ENCODE measurements around the gene MYOZ3. TPM values are rescaled to one million over a fixed set of nuclear protein-coding genes. Genes with fewer than 3 reads are reported as not detected.

Gene MYOZ3
- total RNA-seq, 4 donors from 2014 or later, result 0.22 TPM; not detected in 3

DNA sequence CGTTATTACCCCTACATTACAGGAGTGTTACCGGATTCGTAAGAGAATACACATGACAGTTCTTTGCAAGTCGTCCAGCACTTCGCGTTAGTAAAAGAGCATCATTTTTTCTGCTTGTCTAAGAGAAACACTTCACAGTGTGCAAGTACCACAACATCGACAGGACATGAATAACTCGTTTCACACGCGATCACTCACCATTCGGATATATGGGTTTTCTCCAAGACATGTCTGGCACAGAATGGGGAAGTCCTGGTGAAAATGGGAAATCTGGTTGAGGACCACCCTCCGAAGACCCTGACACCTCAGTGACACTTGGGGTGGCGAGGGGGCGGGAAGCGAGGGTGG is 39.2 kb downstream of the MYOZ3 start:
- TF ChIP-seq, protein P1, sequence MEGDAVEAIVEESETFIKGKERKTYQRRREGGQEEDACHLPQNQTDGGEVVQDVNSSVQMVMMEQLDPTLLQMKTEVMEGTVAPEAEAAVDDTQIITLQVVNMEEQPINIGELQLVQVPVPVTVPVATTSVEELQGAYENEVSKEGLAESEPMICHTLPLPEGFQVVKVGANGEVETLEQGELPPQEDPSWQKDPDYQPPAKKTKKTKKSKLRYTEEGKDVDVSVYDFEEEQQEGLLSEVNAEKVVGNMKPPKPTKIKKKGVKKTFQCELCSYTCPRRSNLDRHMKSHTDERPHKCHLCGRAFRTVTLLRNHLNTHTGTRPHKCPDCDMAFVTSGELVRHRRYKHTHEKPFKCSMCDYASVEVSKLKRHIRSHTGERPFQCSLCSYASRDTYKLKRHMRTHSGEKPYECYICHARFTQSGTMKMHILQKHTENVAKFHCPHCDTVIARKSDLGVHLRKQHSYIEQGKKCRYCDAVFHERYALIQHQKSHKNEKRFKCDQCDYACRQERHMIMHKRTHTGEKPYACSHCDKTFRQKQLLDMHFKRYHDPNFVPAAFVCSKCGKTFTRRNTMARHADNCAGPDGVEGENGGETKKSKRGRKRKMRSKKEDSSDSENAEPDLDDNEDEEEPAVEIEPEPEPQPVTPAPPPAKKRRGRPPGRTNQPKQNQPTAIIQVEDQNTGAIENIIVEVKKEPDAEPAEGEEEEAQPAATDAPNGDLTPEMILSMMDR (IDR thresholded peaks at IDR 0.05; ENCODE audit: low read depth), result no peak

DNA sequence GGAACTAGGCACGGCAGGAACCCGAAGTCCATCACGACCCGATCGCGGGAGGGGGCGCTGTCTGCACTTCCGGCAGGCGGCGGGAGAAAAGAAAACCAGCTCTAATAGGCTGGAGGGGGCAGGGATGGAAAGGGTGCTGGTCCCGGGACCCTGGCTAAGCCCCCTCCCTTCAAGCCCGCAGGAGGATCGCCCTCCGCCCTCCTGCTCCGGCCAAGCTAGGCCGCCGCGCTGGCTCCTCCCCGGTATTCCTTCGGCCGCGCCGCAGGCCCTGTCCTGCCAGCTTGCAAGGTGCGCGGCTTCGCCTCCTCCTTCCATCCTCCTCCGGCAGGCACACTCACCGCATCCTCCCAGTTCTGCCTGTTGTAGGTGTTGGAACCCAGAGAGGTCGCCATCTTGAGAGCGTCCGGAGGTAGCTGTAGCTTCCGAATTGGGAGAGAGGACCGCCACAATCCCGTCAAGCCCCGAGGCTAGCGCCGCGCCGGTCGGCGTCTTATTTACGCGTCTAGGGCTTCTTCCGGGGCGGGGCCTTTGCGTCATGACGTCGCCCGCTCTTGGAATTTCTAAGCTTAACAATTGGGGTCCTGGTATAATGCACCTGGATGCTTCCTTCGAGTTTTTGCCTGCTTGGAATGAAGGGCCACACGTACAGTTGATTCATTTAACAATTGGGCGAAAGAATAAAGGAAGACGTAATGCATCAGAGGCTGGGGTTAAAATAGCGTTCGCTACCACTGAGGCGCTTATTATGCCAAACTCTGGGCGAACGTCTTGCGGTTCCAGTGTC is 39.7 kb downstream of the MYOZ3 start, which contains the start of gene RBM22:
TSS of gene RBM22 (minus strand) at position 469 of the 784 bp plus-strand sequence. CDS start at position 392, 77 bp downstream.
- TF ChIP-seq, protein P1 (IDR thresholded peaks at IDR 0.05; ENCODE audit: low read depth), result no peak

DNA sequence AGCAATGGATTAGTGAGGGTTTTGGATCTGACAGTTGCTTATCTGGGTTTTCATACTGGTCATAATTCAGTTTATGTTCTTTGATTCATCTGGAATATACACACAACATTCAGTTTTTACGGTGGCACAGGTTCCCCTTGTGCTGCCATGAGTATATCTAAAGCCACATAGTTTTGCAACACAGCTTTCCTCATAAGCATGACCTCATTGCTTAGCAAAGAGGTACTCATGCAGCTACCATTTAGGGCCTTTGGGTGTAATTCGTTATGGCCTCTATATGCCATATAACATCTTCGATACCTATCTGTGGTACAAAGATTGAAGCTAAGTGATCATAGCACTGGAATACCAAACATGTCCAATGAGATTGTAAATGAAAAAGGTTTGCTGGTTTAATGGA is 42.7 kb downstream of the MYOZ3 start:
- TF ChIP-seq, protein P1 (IDR thresholded peaks at IDR 0.05; ENCODE audit: low read depth), result no peak

DNA sequence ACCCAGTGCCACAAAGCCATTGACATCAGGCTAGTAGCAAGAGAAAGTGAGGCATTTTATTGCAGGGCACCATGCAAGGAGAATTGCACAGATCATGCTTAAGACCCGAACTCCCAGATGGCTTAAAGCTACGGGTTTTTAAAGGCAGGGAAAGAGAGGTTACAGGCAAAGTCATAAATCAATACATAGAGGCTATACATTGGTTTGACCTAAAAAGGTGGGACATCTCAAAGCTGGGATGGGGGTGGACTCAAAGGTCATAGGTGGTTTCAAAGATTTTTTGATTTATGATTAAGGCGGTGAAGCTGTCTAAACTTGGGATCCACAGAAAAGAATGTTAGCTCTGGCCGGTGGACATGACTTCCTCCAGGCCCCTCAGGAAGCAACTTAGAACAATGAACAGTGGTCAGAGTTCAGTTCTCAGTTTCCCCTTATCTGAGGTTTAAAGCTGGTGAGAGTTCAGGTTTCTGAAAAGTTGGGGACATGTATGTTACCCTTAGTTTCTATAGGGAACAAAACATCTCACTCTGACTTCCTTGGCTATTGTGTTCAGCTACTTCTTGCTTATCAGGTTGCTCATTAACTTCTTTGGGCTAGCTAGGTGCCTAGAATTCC is 45.8 kb downstream of the MYOZ3 start:
- TF ChIP-seq, protein P1 (IDR thresholded peaks at IDR 0.05; ENCODE audit: low read depth), result no peak

DNA sequence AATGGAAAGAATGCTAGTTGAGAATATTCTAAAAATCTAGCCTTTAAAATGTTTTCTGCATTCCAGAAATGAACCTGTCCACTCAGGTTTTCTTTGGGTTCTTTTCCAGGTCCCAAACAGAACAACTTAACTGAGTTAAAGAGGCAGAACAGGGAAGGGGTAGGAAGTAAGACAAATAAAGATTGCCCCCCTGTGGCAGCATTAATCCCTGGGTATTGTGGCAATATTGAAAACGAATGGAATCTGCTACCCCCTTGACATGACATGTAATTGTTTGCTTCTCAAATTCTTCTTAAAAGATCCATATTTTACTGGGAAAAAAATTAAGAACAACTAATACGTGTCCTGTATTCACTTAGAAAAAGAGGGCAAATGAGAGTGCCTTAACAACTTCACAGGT is 49.1 kb downstream of the MYOZ3 start:
- TF ChIP-seq, protein P1 (IDR thresholded peaks at IDR 0.05; ENCODE audit: low read depth), result no peak

DNA sequence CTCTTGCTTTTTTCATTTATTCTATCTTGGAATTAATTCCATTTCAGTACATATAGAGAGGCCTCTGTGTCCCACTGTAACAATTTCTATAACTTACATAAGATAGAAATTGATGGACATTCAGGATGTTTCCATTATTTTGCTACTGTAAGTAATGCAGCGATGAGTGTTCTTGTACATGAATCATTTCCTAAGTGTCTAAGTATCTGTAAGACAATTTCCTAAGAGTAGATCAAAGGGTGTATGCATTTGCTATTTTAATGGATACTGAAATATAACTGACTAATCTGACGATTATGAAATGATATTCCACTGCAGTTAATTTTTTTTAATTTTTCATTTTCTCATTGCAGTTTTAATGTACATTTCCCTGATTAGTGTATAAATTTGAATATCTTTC is 62.8 kb downstream of the MYOZ3 start:
- TF ChIP-seq, protein P1 (IDR thresholded peaks at IDR 0.05; ENCODE audit: low read depth), result no peak

Other genes with a start within 250 kb of the MYOZ3 start
- 1,000 to 10,000 TPM in 1 of 4 donors, 100 to 1,000 TPM in 3; 397 to 1,386 (median 625) TPM for gene CD74, start 248.3 kb upstream of the MYOZ3 start, total RNA-seq
- gene RPS14, start 211.5 kb upstream of the MYOZ3 start, total RNA-seq, result 1,000 to 10,000 TPM; 2,464 to 2,979 (median 2,566) TPM
- 100 to 1,000 TPM in 1 of 4 donors, 10 to 100 TPM in 3; 32.4 to 104 (median 42.6) TPM for gene NDST1, start 153.1 kb upstream of the MYOZ3 start, total RNA-seq
- 10 to 100 TPM; 12.2 to 40.7 (median 21.4) TPM for gene SYNPO, start 20.6 kb upstream of the MYOZ3 start, total RNA-seq
- gene RBM22, start 39.8 kb downstream of the MYOZ3 start, total RNA-seq, result 10 to 100 TPM; 32.8 to 35.5 (median 34.4) TPM
- 10 to 100 TPM; 57.3 to 93.9 (median 76.5) TPM for gene DCTN4, start 97.8 kb downstream of the MYOZ3 start, total RNA-seq
- 100 to 1,000 TPM; 143 to 221 (median 188) TPM for gene SMIM3, start 117.5 kb downstream of the MYOZ3 start, total RNA-seq
- gene IRGM, start 185.3 kb downstream of the MYOZ3 start, total RNA-seq, result under 1 TPM in 2 of 4 donors, not detected in 2; 0.44 to 0.98 TPM
- 1 to 10 TPM; 2.4 to 4.9 (median 3.5) TPM for gene ZNF300, start 243.7 kb downstream of the MYOZ3 start, total RNA-seq